HG02870 (cell line): ENCODE results near the gene ITFG2.

Source experiments
- ATAC-seq: cut with Tn5 transposase; IDR thresholded peaks from one replicate; pipeline ENCODE4 v1.9.1; 2021; ENCODE audit warnings: mild to moderate bottlenecking, moderate library complexity; ENCODE audit not compliant: unreplicated experiment

The ITFG2 gene

DNA sequence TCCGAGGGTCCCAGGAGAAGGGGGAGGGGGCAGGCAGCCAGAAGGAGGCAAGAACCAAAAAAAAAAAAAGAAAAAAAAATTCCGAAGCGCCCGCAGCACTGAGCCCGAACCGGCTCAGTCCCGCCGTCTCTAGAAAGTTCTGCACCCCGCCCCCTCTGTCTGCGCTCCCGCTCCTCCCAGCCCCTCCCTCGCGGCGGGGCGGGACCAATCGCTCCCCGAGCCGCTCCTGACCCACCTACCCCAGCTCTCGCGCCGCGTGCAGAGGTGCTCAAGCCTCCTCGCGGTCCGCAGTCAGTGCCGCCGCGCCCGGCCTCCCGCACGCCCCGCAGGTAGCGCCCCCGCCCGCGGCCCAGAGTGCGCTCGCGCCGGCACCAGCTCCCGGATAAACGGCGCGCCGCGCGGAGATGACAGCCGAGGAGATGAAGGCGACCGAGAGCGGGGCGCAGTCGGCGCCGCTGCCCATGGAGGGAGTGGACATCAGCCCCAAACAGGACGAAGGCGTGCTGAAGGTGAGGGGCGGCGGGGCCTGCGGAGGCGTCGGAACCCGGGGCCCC lies 17.7 kb upstream of the ITFG2 start, which contains the start of gene FKBP4:
TSS of gene FKBP4 (plus strand) at position 235 of the 554 bp plus-strand sequence. CDS start at position 405, 170 bp downstream.
- peak; percentile 82 for ATAC-seq

DNA sequence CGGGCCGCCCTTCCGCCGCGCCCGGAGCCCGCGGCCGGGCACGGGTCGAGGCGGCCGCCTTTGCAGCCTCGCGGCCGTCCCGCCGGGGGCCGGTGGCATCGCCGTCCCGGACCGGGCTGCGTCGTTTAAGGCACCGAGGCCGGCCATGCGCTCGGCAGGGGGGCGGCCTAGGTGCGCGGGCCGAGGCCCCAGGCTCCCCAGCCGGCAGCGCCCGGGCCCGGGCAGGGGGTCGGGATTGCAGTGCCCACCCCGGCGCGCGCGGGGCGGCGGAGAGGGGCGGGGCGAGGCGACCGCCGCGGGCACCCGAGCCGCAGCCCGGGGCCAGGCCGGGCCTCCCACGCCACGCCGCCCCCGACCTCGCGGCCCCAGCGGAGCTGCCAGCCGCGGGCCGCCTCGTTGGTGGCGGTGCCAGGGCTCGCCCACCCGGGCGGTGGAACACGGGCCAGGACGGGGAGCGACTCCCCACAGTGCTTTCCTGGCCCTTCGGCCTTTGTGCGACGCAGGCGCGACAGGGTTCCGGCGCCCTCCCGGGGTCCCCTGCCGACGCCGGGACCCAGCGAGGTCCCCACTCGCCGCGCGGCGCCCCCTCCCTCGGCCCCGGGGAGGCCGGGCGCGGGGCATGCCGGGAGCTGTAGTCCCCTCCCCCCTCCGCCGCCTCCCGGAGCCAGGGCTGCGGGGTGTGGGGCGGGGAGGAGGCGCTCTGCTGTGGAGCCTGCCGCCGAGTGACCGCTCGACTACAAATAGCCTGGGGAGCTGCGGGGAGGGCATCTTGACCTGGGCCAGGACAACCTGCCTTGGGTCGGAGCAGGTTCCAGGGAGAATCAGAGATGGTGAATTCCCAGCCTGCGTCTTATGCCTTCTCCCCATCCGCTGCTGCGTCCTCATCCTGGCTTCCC lies 16.9 kb upstream of the ITFG2 start:
- peak; percentile 57 for ATAC-seq

DNA sequence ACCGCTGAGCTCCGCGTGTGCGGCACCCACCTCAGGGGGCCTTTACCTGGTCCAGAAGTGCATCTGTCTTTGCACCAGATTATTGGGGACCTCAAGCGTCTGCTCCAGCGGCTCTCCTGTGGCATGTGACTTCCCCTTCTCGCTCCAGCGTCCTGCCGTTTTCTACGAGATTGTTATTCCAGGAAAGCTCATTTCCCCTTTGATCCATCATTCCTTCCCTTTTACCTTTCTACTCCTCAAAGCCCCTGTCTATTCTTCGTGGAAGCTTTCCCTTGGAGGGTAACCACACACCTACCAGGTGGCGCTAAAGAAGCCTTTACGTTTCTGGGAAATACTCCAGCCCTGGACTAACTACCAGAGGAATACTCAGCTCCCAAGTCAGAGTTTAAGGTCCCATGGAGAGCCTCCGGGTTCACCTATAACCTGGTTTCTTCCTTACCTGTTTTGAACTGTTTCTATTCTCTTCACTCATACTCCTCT lies 16.2 kb upstream of the ITFG2 start:
- ATAC-seq, result no peak

DNA sequence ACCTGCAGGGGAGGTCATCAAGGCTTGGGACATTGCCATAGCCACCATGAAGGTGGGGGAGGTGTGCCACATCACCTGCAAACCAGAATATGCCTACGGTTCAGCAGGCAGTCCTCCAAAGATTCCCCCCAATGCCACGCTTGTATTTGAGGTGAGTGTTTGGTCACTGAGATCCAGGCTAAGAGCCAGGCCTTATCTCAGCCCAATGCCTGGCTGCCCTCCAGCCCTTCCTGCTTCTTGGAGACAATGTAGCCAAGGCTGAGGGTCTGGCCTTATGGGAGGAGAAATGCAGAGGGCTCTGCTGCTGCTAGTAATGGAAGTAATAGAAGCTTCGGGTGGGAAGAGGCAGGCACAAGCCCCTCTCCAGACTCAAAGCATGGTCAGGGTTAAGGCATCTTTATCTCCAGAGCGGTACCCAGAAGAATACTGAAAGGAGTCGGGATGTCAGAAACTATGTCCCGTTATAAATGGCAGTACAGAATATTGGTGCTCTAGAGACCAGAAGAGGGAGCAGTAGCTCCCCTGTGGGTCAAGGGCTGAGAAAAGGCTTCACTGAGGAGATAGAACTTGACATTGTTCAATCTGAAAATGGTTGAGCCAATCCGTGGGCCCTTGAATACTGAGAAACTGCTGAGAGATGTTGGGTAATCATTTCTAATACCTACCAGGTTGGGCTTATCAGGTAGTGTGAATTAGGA lies 14.6 kb upstream of the ITFG2 start:
- ATAC-seq, result no peak

DNA sequence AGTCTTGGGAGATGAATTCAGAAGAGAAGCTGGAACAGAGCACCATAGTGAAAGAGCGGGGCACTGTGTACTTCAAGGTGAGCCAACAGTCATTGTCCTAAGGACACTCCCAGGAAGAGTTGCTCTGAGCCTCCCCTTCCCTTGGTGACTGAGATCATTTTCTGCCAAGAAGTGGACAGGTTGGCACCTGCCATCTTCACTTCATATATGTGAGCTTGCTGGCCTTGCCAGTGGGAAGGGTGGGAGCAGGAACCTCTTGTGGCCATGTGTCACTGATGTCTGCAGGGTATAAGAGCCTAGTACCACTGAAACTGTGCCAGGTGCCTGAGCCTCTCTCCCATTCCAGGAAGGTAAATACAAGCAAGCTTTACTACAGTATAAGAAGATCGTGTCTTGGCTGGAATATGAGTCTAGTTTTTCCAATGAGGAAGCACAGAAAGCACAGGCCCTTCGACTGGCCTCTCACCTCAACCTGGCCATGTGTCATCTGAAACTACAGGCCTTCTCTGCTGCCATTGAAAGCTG lies 12.4 kb upstream of the ITFG2 start:
- ATAC-seq, result no peak

DNA sequence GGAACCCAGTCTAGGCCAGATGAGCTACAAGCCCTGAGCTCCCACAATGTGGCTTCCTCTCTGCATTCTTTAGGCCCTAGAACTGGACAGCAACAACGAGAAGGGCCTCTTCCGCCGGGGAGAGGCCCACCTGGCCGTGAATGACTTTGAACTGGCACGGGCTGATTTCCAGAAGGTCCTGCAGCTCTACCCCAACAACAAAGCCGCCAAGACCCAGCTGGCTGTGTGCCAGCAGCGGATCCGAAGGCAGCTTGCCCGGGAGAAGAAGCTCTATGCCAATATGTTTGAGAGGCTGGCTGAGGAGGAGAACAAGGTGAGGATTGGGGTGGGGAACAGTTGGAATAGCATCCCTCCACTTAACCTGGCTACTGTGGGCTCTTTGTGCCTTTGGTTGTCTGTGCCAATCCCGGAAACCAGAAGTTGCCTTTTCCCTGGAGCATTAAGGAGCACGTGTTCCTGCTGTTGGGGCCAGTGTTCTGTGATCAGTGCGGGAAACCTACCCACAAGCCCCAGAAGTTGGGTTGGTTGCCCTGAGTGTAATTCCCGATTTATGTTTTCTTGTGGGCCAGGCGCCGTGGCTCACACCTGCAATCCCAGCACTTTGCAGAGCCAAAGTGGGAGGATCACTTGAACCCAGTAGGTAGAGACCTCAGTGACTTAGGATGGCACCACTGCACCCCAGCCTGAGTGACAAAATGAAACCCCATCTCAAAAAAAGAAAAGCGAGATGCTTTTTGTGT lies 11.3 kb upstream of the ITFG2 start:
- no peak for ATAC-seq

DNA sequence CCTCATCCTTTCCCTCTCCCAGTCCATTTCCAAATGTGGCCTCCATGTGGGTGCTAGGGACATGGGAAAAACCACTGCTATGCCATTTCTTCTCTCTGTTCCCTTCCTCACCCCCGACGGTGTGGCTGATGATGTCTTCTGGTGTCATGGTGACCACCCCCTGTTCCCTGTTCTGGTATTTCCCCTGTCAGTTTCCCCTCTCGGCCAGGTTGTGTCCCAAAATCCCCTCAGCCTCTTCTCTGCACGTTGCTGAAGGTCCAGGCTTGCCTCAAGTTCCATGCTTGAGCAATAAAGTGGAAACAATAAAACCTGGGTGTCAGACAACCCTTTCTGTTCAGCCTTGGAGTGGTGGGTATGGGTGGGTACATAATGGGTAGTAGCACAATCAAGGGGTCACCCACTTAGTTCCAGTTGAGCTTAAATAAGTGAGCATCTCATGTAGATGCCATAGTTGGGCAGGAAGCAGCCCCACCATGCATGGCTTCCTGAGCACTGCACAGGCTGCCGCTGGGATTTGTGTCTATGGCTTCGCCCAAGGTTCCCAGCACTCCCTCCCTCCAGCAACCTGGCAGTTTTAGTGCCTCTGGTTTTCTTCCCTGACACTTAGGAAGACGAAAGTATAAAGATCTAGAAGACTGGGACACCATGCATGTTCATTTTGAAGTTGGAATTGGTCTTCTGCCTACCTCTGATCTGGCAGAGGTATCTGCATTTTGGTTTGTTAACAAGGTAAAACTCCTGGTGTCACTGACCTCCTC lies 8.7 kb upstream of the ITFG2 start:
- ATAC-seq, result no peak

DNA sequence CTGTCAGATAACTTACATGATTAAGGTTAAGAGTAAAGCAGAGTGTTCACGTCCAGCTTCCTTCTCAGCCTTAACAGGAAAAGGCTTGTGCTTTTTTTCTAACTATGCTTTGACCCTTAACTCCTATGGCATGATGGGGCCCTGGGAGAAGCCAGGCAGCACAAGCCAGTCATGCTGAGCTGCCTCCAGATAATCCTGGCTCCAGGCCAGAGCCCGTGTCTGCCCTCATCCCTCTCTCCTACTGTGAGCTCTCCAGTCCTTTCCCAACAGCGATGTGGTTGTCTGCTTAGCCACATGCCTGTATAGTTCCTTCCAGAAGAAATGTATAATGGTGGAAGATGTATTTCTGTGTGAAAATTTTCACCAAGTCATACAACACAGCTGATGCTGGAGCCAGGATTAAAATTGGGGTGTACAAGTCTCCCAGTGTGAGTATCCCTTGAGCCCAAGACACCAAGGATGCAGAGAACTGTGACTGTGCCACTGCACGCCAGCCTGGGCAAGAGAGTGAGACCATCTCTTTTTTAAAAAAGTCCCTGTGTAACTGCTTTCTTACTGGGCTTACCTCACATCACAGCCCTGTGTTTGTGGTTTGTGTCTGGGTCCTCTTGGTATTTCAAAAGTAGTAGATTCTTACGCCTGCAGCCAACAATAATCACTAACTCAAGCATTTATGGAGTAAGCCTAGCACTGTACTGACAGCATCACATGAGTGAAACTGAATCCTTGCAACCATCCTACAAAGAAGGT lies 7.9 kb upstream of the ITFG2 start:
- ATAC-seq, result no peak

DNA sequence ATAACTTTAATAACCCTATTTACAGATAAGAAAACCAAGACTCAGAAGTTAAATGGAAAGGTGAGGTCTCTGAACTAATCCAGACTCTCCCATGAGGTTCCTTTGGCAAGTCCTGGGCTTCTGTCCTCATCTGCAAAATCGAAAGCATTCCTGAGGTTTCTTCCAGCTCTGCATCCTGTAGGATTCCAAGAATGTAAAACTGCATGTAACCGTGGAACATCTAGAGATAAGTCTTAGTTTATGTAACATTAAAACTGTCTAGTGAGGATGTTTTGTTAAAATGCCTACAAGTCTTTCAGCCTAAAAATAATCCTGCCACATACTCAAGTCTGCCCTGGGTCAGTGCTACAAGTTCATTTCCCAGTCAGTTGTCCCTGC lies 7.3 kb upstream of the ITFG2 start:
- no peak for ATAC-seq

DNA sequence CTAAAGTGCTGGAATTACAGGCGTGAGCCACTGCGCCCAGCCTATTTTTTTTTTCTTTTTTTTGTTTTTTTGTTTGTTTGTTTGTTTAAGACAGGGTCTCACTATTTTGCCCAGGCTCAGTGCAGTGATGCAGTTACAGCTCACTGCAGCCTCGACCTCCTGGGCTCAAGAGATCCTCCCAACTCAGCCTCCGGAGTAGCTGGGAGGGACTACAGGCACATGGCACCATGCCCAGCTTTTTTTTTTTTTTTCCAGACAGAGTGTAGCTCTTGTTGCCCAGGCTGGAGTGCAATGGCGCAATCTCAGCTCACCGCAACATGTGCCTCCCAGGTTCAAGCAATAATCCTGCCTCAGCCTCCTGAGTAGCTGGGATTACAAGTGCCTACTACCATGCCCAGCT lies 5.8 kb upstream of the ITFG2 start:
- no peak for ATAC-seq

DNA sequence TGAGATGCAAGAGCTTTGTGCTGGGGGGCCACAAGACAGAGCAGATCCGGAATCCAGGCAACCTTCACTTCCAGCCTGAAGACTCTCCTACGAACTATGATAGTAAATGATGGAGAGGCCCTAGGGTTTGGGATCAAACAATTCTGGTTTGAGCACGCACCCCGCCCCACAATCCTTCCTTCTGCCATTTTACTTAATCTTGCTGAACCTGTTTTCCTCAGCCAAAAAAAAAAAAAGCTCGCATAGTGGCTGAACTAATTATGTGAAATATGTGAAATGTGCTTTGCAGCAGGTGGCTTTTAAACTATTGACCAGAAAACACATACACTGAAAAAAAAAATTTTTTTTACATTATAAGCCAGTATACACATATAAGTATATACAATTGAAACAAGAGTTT lies 667 bp upstream of the ITFG2 start:
- no peak for ATAC-seq

DNA sequence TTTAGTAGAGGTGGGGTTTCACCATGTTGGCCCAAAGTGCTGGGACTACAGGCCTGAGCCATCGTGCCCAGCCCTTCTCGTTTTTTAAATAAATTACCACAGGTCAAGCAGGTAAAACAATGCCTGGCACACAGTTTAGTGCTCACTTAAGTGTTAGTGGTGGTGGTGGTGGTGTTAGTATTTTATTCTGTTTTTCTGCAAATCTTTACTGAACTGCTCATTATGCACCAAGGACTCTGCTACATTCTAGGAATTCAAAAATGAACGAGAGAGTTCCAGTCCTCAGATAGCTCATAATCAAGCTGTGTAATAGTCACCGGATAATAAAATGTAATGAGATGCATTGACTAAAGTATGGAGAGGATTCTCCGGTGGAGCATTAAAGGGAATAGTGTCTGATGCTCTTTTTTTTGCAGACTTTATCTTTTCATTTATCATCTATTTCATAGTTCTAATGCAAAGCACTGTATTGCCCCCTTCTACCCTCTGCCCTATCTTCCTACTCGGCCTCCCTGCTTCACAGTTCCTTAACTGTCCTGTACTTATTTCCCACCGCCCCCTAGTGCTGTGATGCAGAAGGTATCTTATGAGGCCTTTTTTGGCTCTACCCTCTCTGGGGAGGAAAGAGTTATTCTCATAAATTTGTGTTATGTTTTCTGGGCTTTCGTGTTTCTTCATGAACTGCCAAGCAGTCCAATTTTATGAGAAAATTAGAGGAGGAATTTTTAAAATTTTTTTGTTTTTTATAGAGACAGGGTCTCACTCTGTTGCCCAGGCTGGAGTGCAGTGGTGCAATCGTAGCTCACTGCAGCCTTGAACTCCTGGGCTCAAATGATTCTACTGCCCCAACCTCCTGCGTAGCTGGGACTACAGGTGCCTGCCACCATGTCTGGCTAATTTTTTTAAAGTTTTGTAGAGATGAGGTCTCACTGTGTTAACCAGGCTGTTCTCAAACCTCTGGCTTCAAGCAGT lies 1.0 kb downstream of the ITFG2 start:
- ATAC-seq, result peak; percentile 32

DNA sequence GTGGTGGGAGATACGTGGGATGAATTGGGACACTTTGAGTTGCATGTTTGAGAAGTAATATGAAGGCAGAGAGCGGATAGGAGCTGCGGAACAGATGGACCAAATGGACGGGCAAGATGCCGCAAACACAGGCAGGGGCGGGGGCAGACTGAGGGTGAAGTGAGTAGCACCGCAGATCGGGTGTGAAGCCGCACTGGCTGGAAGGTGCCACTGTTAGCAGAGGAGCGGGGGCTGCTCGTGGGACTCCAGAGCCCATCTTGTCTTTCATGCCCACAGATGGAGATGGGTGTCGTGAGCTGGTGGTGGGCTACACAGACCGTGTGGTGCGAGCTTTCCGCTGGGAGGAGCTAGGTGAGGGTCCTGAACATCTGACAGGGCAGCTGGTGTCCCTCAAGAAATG lies 7.3 kb downstream of the ITFG2 start:
- no peak for ATAC-seq

DNA sequence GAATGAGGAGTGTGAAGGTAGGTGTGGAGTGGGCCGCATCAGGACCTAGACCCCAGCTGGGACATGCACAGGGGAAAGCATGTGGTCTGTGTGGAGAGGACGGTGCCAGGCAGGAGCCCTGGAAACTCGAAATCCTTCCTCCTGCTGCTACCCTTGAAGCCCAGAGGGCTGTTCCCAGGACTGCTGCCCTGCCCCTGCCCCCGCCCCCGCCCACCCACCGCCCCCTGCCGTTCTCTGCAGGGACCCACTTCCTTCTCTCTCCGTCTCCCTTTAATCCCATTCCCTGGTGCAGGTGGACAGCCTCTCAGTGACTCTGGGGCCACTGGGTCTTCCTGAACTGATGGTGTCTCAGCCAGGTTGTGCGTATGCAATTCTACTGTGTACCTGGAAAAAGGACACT lies 8.0 kb downstream of the ITFG2 start:
- ATAC-seq, result no peak

DNA sequence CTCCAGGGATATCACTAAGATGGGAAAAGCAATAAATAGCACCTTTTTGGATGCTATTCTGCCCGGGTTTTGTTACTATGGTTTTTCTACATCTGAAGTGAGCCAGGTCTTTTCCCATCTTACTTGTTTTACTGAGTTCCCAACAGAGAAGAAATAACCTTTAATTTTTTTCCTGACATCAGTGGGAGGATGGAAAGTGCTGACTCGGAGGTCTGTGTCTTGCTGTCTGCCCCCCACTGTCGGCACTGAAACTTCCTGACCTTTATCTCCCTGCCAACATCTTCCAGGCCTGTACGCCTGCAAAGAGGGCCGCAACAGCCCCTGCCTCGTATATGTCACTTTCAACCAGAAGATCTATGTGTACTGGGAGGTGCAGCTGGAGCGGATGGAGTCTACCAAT lies 11.0 kb downstream of the ITFG2 start:
- no peak for ATAC-seq

DNA sequence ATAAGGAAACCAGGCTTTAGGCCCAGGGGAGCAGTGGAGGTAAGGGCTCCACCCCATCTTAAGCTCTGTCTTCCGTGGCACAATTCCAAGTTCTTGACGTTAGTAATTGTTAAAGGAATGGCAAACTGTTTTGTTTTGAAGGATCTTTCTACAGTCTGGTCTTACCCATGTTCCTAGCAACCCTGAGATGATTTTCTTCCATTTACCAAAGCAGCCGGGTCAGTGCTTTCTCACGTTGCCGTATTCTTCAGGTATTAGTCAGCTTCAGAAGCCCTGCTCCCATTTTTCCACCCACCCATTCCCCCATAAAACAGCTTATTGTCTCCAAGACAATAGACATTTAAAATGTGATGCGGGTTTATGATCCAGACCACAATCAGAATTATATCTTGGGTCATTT lies 12.1 kb downstream of the ITFG2 start:
- no peak for ATAC-seq

DNA sequence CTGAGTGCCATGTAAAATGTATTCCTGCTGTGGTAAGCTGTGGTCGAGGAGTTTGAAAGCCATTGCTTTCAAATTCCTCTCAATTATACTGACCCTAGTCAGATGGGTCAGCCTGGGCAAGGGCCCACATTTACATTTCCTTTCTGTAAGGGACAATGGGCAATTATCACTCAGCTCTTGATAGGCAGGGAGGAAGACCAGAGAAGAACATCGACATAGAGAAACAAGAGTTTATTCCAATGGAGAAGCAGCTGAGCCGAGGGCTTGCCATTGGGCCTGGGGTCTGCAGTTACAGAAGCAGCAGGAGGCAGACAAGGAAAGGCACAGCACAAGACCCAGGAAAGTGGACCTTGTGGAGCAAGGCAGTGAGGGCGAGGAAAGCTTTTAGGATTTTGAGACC lies 12.7 kb downstream of the ITFG2 start:
- ATAC-seq, result no peak

DNA sequence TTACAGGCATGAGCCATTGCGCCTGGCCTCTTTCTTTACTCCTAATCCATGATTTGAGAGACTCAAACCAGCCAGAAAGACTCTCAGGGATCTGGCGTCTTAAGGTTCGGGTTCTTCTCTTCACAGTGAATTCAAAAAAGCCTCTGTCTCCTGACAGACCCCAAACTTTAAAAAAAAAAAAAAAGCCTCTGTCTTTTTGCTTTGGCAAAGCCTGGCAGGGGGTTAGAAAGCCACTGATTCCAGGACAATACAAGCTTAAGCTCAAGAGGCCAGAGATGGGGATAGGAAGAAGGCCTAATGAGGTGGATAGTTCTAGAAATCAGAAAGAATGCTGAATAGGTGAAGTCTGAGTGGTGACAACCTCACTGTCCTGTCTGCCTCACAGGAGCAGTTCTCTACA lies 13.6 kb downstream of the ITFG2 start:
- ATAC-seq, result no peak
